Loucy (cell line): ENCODE data around the gene RAB44.

Experiments used
- H2AFZ ChIP-seq: fragments of 200-600 bp; sonication (generic); 2 replicates; pipeline ENCODE4 v1.6.0; 2016; ENCODE audit warnings: antibody characterized with exemption, mild to moderate bottlenecking, low read length, moderate library complexity
- H3F3A ChIP-seq: fragments of 200-600 bp; 2 replicates; pipeline ENCODE4 v1.6.0; 2016; ENCODE audit warnings: antibody characterized with exemption, low read depth, mild to moderate bottlenecking
- H3K27me3 ChIP-seq: fragments of 200-600 bp; sonication (generic); 2 replicates; pipeline ENCODE4 v1.6.1; 2014; ENCODE audit warnings: low read length, mild to moderate bottlenecking; ENCODE audit not compliant: insufficient read depth, poor library complexity, severe bottlenecking
- H3K36me3 ChIP-seq: fragments of 200-600 bp; sonication (generic); 2 replicates; pipeline ENCODE4 v1.6.1; 2016; ENCODE audit warnings: low read length; ENCODE audit not compliant: insufficient read depth
- H3K4me1 ChIP-seq: fragments of 200-600 bp; sonication (generic); 2 replicates; pipeline ENCODE4 v1.5.1; 2014; ENCODE audit warnings: low read length, mild to moderate bottlenecking; ENCODE audit not compliant: insufficient read depth, poor library complexity, severe bottlenecking
- H3K4me2 ChIP-seq: fragments of 200-600 bp; sonication (generic); 2 replicates; pipeline ENCODE4 v1.6.0; 2014; ENCODE audit warnings: antibody characterized with exemption, low read length, low read depth, mild to moderate bottlenecking; ENCODE audit not compliant: poor library complexity, severe bottlenecking
- H3K4me3 ChIP-seq: fragments of 200-600 bp; sonication (generic); 2 replicates; pipeline ENCODE4 v1.5.1; 2014; ENCODE audit warnings: low read length, mild to moderate bottlenecking, mixed read lengths; ENCODE audit not compliant: poor library complexity, severe bottlenecking
- H3K79me2 ChIP-seq: fragments of 200-600 bp; sonication (generic); 2 replicates; pipeline ENCODE4 v1.6.1; 2014; ENCODE audit warnings: low read length; ENCODE audit not compliant: insufficient read depth
- H3K9ac ChIP-seq: fragments of 200-600 bp; sonication (generic); 2 replicates; pipeline ENCODE4 v1.6.0; 2014; ENCODE audit warnings: mild to moderate bottlenecking, low read depth, low read length, moderate library complexity; ENCODE audit not compliant: poor library complexity, severe bottlenecking
- H3K9me2 ChIP-seq: fragments of 200-600 bp; sonication (generic); replicated peaks from 2 replicates; pipeline ENCODE4 v1.6.1; 2016; ENCODE audit warnings: low read depth, low read length, mixed read lengths
- H3K9me3 ChIP-seq: fragments of 200-600 bp; sonication (generic); 2 replicates; pipeline ENCODE4 v1.6.1; 2014; ENCODE audit warnings: mild to moderate bottlenecking, antibody characterized with exemption, low read length, low read depth; ENCODE audit not compliant: insufficient read depth
- H4K20me1 ChIP-seq: fragments of 200-600 bp; sonication (generic); 2 replicates; pipeline ENCODE4 v1.6.0; 2014; ENCODE audit warnings: antibody characterized with exemption, low read length, mild to moderate bottlenecking; ENCODE audit not compliant: insufficient read depth, poor library complexity, severe bottlenecking
- CTCF ChIP-seq: fragments of 200-600 bp; sonication (generic); conservative IDR thresholded peaks from 2 replicates; pipeline ENCODE4 v1.5.1; 2014; ENCODE audit warnings: mild to moderate bottlenecking, antibody characterized with exemption, low read length
- EZH2phosphoT487 ChIP-seq: fragments of 200-600 bp; IDR thresholded peaks from 2 replicates; pipeline ENCODE4 v1.6.1; 2018; ENCODE audit warnings: antibody characterized with exemption, mild to moderate bottlenecking, moderate library complexity, borderline replicate concordance

RAB44 gene

GRCh38 chr6:36712816-36713215, 15.2 kb downstream of the RAB44 start:
- Histone ChIP-seq H3K4me1 (no peaks in the 10 kb centered on the region), H3F3A (no peaks in the 10 kb centered on the region), H3K9me3 (no peaks in the 10 kb centered on the region), H3K9me2 (no peaks in the 10 kb centered on the region), H3K36me3 (peaks cover 65% of the 10 kb centered on the region; the same call in 1 of the 2 replicates), H3K27me3 (no peaks in the 10 kb centered on the region), H3K4me2 (no peak overlapping the region), H3K9ac (no peak overlapping the region), H3K79me2 (peaks cover 4% of the 10 kb centered on the region; the same call in 1 of the 2 replicates), H2AFZ (no peak overlapping the region), H4K20me1 (peaks cover 5% of the 10 kb centered on the region), H3K4me3 (no peak overlapping the region)
- no peak for TF ChIP-seq EZH2phosphoT487

GRCh38 chr6:36713846-36714245, 16.2 kb downstream of the RAB44 start:
- no peak overlapping the region for H3K4me3 ChIP-seq
- TF ChIP-seq EZH2phosphoT487 (no peak), CTCF (no peak)
- no peaks in the 10 kb centered on the region for H3K9me2 ChIP-seq
- H3K79me2 ChIP-seq = peaks cover 4% of the 10 kb centered on the region; the same call in 1 of the 2 replicates
- peaks cover 5% of the 10 kb centered on the region for H4K20me1 ChIP-seq
- H3K27me3 ChIP-seq = no peaks in the 10 kb centered on the region
- no peaks in the 10 kb centered on the region for H3K4me1 ChIP-seq
- H2AFZ ChIP-seq = no peak overlapping the region
- H3K36me3 ChIP-seq = peaks cover 70% of the 10 kb centered on the region; the same call in 1 of the 2 replicates
- no peak overlapping the region for H3K9ac ChIP-seq
- H3K4me2 ChIP-seq = no peak overlapping the region
- H3K9me3 ChIP-seq = no peaks in the 10 kb centered on the region
- no peaks in the 10 kb centered on the region for H3F3A ChIP-seq

GRCh38 chr6:36714511-36714910, 16.9 kb downstream of the RAB44 start:
- Histone ChIP-seq H3K4me2 (no peak overlapping the region), H3K79me2 (no peaks in the 10 kb centered on the region; the same call in 1 of the 2 replicates), H3K9me2 (no peaks in the 10 kb centered on the region), H4K20me1 (peaks cover 5% of the 10 kb centered on the region), H2AFZ (no peak overlapping the region), H3F3A (no peaks in the 10 kb centered on the region), H3K27me3 (no peaks in the 10 kb centered on the region), H3K4me3 (no peak overlapping the region), H3K9me3 (no peaks in the 10 kb centered on the region), H3K4me1 (no peaks in the 10 kb centered on the region), H3K9ac (no peak overlapping the region), H3K36me3 (peaks cover 72% of the 10 kb centered on the region; the same call in 1 of the 2 replicates)
- TF ChIP-seq EZH2phosphoT487 = no peak
- TF ChIP-seq CTCF = no peak

GRCh38 chr6:36715469-36715868, 17.8 kb downstream of the RAB44 start:
- Histone ChIP-seq H3K27me3 (no peaks in the 10 kb centered on the region), H3K4me3 (no peak overlapping the region), H4K20me1 (peaks cover 5% of the 10 kb centered on the region), H3K9me3 (no peaks in the 10 kb centered on the region), H3K4me1 (no peaks in the 10 kb centered on the region), H3K36me3 (peaks cover 73% of the 10 kb centered on the region; the same call in 1 of the 2 replicates), H3K79me2 (no peaks in the 10 kb centered on the region), H3F3A (no peaks in the 10 kb centered on the region), H2AFZ (no peak overlapping the region), H3K9ac (no peak overlapping the region), H3K9me2 (no peaks in the 10 kb centered on the region), H3K4me2 (no peak overlapping the region)
- TF ChIP-seq EZH2phosphoT487 (no peak), CTCF (no peak)
